ENCODE measurements around the gene IKBKE.

IKBKE gene

DNA sequence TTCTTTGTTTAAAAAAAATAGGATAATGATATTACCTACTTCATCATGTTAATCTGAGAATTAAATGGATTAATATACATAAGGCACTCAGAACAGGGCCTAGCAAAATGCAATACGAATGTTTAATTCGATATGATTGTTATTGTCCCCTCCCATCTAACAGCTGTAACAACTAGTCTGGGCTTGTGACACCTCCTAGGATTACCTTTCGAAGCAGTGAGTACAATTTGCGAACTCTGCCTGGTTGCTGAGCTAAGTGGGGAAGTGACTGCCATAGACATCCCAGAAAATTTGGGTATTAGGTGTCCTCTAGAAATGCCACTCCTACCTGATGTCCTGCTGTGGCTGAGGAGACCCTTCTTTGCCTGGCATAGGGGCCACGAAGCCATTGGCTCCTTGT is 40.1 kb downstream of the IKBKE start:
- DNase-seq (ENCODE audit: low spot score): no peak
- in situ Hi-C loops (cut with MboI; ENCODE audit: low pct_unique_long_range_greater_than_20kb, low sequenced_read_pairs, unreplicated experiment): no loop called here
- no peak for TF ChIP-seq CTCF (IDR thresholded peaks at IDR 0.05; ENCODE audit: extremely low read depth, insufficient read depth, missing control alignments)

DNA sequence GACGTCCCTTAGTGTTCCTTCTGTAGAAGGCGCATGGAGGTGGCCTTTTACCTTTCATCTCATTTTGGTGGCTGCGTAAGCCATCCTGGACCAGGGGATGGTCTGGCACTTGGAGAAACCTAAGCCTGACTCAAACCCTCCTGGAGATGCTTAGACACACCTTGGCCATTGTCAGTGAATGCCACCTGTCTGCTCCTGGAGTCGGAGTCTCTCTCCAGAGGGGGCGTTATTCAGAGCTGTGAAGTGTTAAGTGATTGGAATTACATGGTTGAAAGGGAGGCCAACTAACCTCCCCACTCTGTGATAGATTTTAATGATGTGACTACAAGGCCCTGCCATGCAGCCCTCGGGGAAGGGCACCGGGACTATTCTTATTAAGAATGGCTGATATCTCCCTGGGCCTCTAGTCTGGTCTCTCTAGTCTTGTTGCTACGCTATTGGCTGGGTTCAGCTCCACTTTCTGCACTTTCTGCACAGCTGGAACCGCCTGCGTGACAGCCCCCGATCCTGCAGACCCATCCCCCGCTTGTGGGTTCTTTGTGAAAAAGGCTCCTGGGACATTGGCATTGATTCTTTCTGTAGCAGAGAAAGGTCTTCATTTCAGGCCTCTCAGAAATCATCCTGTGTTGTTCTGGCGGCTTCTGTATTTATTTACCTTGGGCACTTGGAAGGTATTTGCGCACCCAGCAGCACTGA is 41.2 kb downstream of the IKBKE start:
- no peak for TF ChIP-seq CTCF (IDR thresholded peaks at IDR 0.05; ENCODE audit: extremely low read depth, insufficient read depth, missing control alignments)
- in situ Hi-C loops (cut with MboI; ENCODE audit: low pct_unique_long_range_greater_than_20kb, low sequenced_read_pairs, unreplicated experiment): no loop called here
- no peak for DNase-seq (ENCODE audit: low spot score)

DNA sequence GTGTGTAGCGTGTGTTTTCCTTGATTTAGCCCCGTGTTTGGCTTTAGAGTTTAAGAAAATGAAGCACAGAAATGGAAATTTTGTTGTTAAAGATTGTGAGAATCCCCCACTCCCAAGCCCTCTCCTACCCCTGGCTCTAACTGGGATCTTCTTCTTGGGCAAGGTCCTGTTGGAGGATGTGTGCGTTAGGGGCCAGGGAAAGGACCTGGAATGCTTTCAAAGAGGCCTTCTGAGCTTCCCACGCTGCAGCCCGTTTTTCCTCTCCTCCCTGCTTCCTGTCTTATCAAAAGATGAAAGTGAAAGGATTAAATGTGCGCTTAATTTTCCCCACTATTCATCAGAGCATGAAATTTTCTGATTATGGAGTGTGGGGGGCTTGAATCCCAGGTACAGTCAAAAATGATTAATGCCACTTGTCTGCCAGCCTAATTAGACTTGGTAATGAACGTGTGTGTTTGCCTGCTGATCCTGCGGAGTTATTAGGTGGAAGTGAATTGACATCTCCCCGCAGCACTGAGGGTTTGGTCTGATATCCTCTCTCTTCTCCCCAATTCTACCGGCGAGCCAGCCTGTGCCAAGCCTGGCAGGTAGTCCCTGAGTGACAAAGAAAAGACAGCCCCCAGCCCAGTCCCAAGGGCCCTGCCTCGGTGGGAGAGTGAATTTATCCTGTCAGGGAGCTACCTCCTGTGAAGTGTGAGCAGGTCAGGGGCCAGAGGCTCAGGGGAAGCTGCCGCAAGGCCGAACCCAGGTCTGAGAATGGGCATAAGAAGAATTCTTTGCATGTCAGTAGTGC is 42.0 kb downstream of the IKBKE start:
- TF ChIP-seq CTCF (IDR thresholded peaks at IDR 0.05; ENCODE audit: extremely low read depth, insufficient read depth, missing control alignments): no peak
- DNase-seq (ENCODE audit: low spot score): no peak
- in situ Hi-C loops (cut with MboI; ENCODE audit: low pct_unique_long_range_greater_than_20kb, low sequenced_read_pairs, unreplicated experiment): no loop called here

DNA sequence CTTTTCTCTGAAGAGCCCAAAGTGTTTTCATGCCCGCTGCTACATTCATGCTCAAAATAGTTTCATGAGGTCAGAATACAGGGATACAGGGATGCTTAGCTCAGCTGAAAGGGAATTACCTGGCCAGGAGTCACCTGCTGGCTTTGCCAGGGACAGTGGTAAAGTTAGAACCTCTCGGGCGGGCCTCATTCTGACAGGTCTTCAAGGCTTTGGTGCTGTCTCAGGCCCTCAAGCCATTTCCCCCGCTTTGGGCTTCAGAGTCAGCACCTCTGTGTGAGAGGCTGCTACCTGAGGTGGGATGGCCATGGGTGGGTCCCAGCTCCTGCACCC is 42.5 kb downstream of the IKBKE start:
- in situ Hi-C loops (cut with MboI; ENCODE audit: low pct_unique_long_range_greater_than_20kb, low sequenced_read_pairs, unreplicated experiment): no loop called here
- no peak for TF ChIP-seq CTCF (IDR thresholded peaks at IDR 0.05; ENCODE audit: extremely low read depth, insufficient read depth, missing control alignments)
- DNase-seq (ENCODE audit: low spot score): no peak

DNA sequence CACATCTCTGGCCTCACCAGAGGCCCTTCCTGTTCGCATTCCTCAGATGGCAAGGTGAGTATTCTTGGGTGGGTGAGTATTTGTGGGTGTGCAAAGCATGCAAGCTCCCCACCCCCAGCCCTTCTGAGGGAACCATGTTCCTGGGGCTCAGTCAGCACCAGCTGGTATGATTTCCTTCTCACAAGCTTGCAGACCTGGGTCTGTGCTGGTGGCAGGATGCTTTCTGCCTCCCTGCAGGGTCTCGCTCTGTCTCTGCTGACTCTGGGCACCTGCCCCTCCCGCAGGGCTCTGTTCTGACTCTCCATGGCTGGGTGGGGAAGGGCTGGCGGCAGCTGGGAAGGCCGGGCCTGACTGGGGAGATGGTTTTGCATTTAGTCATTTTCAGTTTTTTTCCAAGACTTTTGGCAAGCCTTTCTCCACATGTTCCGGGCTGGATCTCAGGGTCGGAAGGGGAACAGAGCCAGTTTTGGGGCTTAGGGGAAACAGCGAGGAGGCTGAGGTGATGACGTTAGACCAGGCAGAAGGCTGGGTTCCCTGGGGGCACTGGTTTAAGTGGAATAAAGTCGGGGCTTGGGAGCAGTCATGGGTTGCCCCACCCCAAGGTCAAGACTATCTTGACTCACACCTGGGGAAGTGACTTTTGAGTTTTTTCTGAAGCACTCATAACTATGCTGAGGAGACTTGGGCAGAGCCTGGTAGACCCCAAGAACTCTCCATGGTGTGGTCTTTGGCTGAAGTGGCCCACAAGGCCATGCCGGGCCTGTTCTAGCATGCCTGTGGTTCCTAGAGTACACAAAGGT is 43.2 kb downstream of the IKBKE start:
- in situ Hi-C loops (cut with MboI; ENCODE audit: low pct_unique_long_range_greater_than_20kb, low sequenced_read_pairs, unreplicated experiment): no loop called here
- DNase-seq (ENCODE audit: low spot score): no peak
- TF ChIP-seq CTCF (IDR thresholded peaks at IDR 0.05; ENCODE audit: extremely low read depth, insufficient read depth, missing control alignments): no peak

- in situ Hi-C loops (cut with MboI; ENCODE audit: low pct_unique_long_range_greater_than_20kb, low sequenced_read_pairs, unreplicated experiment): no loop called here
- no peak for TF ChIP-seq CTCF (IDR thresholded peaks at IDR 0.05; ENCODE audit: extremely low read depth, insufficient read depth, missing control alignments)
- DNase-seq (ENCODE audit: low spot score): no peak
Observed at GRCh38 chr1:206514813-206515387, 44.6 kb downstream of the IKBKE start.
